Medulla oblongata (tissue), 1 donor: ENCODE data around the gene ATP6V0A4.
"Not testable (repeated sequence)": the region's sequence is repeated elsewhere in the genome, so short reads cannot be mapped to it uniquely, and the experiment has no call there.

Source experiments
- DNase-seq: peaks from one replicate; pipeline ENCODE4 v3.0.0-alpha.2; 2015; ENCODE audit errors: extremely low spot score

Gene ATP6V0A4

GRCh38 chr7:138797715-138798320 lies at the start of gene ATP6V0A4, which contains the start of gene TMEM213:
Gene ATP6V0A4, minus strand, starts transcription at chr7:138798196. Its CDS starts 26,949 bp downstream, at chr7:138771247.
Gene TMEM213, plus strand, starts transcription at chr7:138797994. Its CDS starts 111 bp downstream, at chr7:138798105.
- DNase-seq = no peak

DNA sequence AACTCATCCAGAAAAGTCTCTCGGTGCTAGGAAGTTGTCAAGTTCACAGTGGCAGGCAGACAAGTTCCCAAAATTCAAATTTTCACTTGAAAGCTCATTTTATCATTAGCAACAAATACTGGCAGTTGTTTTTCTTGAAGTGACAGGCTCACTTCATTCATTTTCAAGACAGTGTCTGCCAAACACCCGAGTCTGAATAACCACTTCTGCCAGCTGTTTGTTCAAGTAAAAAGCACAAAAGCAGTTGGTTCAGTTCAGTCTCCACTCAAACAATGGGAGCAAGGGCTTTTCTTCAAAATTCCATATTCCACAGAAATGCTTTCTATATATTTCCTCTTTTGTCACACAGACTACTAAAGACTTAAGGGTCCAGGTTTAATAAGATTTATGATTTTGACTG lies 47.7 kb upstream of the ATP6V0A4 start:
- no peak for DNase-seq

- DNase-seq = no peak
These were observed 45.9 kb upstream of the ATP6V0A4 start for GRCh38 chr7:138843632-138844580.

GRCh38 chr7:138842111-138842510 lies 44.1 kb upstream of the ATP6V0A4 start:
- DNase-seq = no peak

DNA sequence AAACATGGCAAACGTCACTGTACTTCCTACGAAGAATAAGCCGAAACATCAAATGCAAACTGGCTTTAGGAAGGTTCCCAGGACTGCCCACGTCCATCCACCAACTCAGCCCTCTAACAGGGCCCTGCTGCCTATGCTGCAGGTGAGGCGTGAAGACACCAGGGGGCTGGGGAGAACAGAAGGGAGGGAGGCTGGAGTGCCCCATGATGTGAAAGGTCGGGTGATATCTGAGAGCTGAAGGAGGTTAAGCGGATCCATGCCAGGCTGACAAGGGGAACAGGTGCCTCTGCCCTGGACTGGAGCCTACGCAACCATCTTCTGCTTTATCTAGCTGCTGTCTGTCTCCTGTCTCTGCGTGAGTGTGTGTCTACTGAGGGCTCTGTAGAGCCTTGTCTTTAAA lies 40.2 kb upstream of the ATP6V0A4 start:
- no peak for DNase-seq

GRCh38 chr7:138837627-138838026 lies 39.6 kb upstream of the ATP6V0A4 start:
- DNase-seq = no peak

DNA sequence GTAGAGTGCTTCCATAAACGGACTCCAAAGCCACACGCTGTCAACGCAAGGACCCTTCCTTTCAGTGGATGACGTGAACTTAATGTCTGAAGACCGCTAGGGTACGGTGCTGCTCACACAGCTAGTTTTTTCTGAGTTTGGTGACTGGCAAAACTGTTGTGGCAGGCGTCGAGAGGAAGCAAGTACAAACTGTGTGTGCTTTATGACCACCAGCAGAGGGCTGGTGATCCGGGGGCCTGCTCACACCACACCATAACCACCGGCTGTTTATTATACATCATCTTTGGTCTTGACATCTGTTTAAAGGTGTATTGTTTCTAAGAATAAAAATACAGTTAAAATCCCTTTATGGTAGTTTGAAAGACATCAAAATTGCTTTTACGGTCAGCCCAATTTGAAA lies 37.1 kb upstream of the ATP6V0A4 start:
- DNase-seq = no peak

- no peak for DNase-seq
These were observed 36.6 kb upstream of the ATP6V0A4 start for GRCh38 chr7:138834583-138834982.

GRCh38 chr7:138833596-138833995 lies 35.6 kb upstream of the ATP6V0A4 start:
- no peak for DNase-seq

DNA sequence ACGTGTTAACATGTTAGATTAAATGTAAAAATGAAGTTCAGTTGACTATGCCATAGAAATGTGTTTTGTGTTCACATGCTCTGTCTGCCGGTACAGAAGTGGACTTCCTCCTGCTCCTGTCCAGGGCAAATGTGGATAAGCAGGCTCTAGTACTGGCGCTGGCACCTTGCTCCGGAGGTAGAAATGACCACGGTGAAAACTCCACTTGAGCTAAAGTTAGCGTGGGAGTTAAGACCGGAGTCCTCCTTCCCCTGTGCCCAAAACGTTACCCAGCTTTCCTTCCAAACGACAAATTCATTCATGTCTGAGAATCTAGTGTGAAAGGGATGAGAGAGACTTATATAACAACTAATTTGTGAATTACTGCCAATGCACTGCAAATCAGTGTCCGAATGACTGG lies 35.0 kb upstream of the ATP6V0A4 start:
- no peak for DNase-seq

- DNase-seq = no peak
These were observed 31.3 kb upstream of the ATP6V0A4 start for GRCh38 chr7:138829335-138829734.

DNA sequence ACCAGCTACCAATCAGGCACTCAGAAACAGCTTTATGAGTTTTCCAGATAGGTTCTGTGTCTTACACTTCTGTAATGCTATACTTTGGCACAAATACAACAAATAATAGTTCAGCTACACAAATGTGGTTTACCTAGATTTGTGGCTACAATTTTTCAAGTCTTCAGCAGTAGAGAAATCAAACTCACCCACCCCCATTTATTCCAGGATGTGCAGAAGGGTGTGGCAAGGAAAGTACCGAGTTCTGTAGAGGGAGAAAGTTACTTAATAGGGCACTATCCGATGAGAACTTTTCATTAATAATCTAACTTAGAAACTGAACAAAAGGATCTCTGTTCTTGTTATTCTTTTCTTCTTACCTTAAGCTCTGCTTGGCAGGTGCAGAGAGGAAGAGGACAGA lies 30.3 kb upstream of the ATP6V0A4 start:
- no peak for DNase-seq

- DNase-seq = no peak
These were observed 27.2 kb upstream of the ATP6V0A4 start for GRCh38 chr7:138825049-138825721.

GRCh38 chr7:138822867-138823535 lies 25.0 kb upstream of the ATP6V0A4 start:
- DNase-seq = no peak

- no peak for DNase-seq
These were observed 23.9 kb upstream of the ATP6V0A4 start for GRCh38 chr7:138821912-138822311.

DNA sequence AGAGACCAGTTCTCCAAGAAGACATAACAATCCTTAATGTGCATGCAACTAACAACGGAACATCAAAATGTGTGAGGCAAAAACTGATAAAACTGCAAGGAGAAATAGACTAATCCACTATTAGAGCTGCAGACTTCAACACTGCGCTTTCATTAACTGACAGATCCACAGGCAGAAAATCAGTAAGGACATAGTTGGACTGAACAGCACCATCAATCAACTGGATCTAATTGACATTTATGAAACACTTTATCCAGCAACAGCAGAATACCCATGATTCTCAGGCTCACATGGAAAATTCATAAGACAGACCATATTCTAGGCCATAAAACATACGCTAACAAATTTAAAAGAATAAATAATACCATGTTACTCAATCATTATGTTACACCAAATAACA lies 21.6 kb upstream of the ATP6V0A4 start:
- no peak for DNase-seq

GRCh38 chr7:138816650-138817049 lies 18.7 kb upstream of the ATP6V0A4 start:
- DNase-seq = no peak

- DNase-seq = no peak
These were observed 16.9 kb upstream of the ATP6V0A4 start for GRCh38 chr7:138814816-138815332.

DNA sequence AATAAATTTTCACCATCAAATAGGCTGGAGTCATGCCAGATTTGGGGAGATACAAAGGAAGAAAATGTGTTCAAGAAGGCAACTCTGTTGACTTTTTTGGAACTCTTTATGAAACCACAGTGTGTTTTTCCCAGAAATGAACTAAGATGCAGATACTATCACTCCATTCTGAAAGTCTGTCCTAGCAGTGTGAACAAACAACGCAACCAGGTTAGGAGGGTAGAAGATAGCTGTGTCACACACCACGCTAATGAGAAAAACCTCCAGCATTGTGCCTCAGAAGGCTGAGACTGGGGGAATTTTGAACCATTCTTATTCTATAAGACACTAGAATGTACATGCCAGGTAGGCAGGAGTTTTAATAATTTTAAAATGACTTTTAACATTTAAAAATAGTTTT lies 15.9 kb upstream of the ATP6V0A4 start:
- no peak for DNase-seq

DNA sequence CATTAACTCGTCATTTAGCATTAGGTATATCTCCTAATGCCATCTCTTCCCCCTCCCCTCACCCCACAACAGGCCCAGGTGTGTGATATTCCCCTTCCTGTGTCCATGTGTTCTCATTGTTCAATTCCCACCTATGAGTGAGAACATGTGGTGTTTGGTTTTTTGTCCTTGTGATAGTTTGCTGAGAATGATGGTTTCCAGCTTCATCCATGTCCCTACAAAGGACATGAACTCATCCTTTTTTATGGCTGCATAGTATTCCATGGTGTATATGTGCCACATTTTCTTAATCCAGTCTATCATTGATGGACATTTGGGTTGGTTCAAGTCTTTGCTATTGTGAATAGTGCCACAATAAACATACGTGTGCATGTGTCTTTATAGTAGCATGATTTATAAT lies 13.3 kb upstream of the ATP6V0A4 start:
- DNase-seq = not testable (repeated sequence)

GRCh38 chr7:138809346-138809745 lies 11.3 kb upstream of the ATP6V0A4 start:
- DNase-seq = no peak

DNA sequence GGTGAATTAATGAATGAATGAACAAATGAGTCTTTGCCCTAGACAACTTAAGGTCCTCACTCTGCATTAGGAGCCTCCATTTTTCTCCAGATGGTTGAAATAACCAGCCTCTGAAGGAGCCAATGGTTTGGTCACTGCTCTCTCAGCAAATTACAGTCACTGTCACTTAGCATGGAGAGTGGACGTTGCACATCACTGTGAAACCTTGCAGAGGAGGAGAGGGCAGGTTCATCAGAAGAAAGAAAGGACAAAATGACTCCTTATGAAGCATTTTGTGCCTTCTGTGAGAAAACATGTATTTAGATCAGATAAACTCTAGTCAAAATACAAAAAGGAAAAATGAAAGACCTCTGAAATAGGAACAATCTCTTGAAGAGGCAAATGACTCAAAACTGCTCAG lies 6.6 kb upstream of the ATP6V0A4 start:
- DNase-seq = no peak
